HG02973 (cell line): Measurements from ENCODE around the gene CTDSP2.
"Not testable (repeated sequence)": the region's sequence is repeated elsewhere in the genome, so short reads cannot be mapped to it uniquely, and the experiment has no call there.

Experiments
- ATAC-seq: cut with Tn5 transposase; IDR thresholded peaks from one replicate; pipeline ENCODE4 v1.9.1; 2021; ENCODE audit warnings: moderate library complexity; ENCODE audit not compliant: unreplicated experiment

The CTDSP2 gene

GRCh38 chr12:57783861-57784260 is 62.7 kb downstream of the CTDSP2 start:
- ATAC-seq: no peak

GRCh38 chr12:57783466-57783801 is 63.1 kb downstream of the CTDSP2 start:
- no peak for ATAC-seq

GRCh38 chr12:57782608-57783465 is 63.7 kb downstream of the CTDSP2 start, which contains the start of gene TSFM:
TSFM (plus strand) TSS chr12:57782787; CDS start chr12:57782802, 15 bp downstream.
- peak; percentile 74 for ATAC-seq

GRCh38 chr12:57782243-57782607 is 64.3 kb downstream of the CTDSP2 start:
- peak; percentile 14 for ATAC-seq

GRCh38 chr12:57781801-57782200 is 64.7 kb downstream of the CTDSP2 start:
- no peak for ATAC-seq

GRCh38 chr12:57781244-57781643 is 65.3 kb downstream of the CTDSP2 start:
- no peak for ATAC-seq

GRCh38 chr12:57780284-57780897 is 66.1 kb downstream of the CTDSP2 start:
- ATAC-seq: no peak

GRCh38 chr12:57779736-57780135 is 66.8 kb downstream of the CTDSP2 start:
- ATAC-seq: no peak

- no peak for ATAC-seq
Observed at GRCh38 chr12:57777911-57778310, 68.6 kb downstream of the CTDSP2 start.

- ATAC-seq: no peak
Observed at GRCh38 chr12:57777367-57777766, 69.2 kb downstream of the CTDSP2 start.

GRCh38 chr12:57776247-57776587 is 70.3 kb downstream of the CTDSP2 start:
- ATAC-seq: no peak

- no peak for ATAC-seq
Observed at GRCh38 chr12:57775563-57776246, 70.8 kb downstream of the CTDSP2 start.

GRCh38 chr12:57775044-57775443 is 71.5 kb downstream of the CTDSP2 start:
- ATAC-seq: no peak

- ATAC-seq: not testable (repeated sequence)
Observed at GRCh38 chr12:57774634-57775033, 71.9 kb downstream of the CTDSP2 start.

- ATAC-seq: no peak
Observed at GRCh38 chr12:57772429-57773322, 73.9 kb downstream of the CTDSP2 start, which contains the start of gene EEF1AKMT3. EEF1AKMT3 (plus strand) TSS chr12:57772614; CDS start chr12:57772725, 111 bp downstream.

GRCh38 chr12:57771873-57772428 is 74.6 kb downstream of the CTDSP2 start, which contains the start of gene METTL1:
METTL1 (minus strand) TSS chr12:57772105; CDS start chr12:57772083, 22 bp downstream.
- ATAC-seq: peak; percentile 74

GRCh38 chr12:57771236-57771872 is 75.2 kb downstream of the CTDSP2 start:
- peak; percentile 57 for ATAC-seq

- ATAC-seq: no peak
Observed at GRCh38 chr12:57770734-57771133, 75.8 kb downstream of the CTDSP2 start.
